ENCODE data around the gene ZNF439. TPM values are rescaled to one million over a fixed set of nuclear protein-coding genes. Genes with fewer than 3 reads are reported as not detected.
"Not testable (repeated sequence)": the region's sequence is repeated elsewhere in the genome, so short reads cannot be mapped to it uniquely, and the experiment has no call there.

ZNF439 gene
- total RNA-seq, 1 donor from 2014 or later: 9.1 TPM

DNA sequence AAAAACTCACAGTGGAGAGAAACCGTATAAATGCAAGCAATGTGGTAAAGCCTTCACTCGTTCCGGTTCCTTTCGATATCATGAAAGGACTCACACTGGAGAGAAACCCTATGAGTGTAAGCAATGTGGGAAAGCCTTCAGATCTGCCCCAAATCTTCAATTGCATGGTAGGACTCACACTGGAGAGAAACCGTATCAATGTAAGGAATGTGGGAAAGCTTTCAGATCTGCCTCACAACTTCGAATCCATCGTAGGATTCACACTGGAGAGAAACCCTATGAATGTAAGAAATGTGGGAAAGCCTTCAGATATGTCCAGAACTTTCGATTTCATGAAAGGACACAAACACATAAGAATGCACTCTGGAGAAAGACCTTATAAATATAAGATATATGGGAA is 19.7 kb downstream of the ZNF439 start:
- DNase-seq (ENCODE audit: low spot score): no peak

DNA sequence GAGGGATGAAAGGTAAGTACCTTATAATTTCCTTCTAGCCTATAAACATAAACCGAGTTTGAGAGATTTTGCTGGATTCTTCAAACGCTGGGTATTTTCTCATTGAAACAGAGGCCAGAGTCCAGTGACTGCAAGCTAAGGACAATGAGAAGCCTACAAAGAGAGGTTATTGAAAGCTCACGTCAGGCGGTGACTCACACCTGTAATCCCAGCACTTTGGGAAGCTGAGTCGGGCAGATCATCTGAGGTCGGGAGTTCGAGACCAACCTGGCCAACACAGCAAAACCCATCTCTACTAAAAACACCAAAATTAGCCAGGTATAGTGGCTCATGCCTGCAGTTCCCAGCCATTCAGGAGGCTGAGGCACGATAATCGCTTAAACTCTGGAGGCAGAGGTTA is 24.1 kb downstream of the ZNF439 start:
- DNase-seq (ENCODE audit: low spot score): no peak

DNA sequence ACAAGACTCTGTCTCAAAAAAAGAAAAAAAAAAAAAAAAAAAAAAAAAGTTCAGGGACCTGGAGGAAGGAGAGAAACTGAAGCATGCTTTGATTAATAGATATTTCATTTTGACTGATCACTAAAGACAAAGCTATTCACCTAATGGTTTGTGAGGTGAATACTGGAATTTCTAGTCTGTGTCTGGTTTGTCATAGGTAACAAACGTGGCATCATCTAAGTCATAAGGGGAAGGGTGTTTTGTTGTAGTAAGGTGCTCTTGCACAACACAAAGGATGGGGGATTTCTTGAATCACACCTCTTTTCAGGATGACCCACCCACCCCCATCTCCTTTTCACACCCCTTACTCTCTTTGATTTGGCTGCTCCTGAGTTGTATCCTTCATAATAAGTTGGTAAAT is 25.2 kb downstream of the ZNF439 start:
- DNase-seq (ENCODE audit: low spot score): no peak

DNA sequence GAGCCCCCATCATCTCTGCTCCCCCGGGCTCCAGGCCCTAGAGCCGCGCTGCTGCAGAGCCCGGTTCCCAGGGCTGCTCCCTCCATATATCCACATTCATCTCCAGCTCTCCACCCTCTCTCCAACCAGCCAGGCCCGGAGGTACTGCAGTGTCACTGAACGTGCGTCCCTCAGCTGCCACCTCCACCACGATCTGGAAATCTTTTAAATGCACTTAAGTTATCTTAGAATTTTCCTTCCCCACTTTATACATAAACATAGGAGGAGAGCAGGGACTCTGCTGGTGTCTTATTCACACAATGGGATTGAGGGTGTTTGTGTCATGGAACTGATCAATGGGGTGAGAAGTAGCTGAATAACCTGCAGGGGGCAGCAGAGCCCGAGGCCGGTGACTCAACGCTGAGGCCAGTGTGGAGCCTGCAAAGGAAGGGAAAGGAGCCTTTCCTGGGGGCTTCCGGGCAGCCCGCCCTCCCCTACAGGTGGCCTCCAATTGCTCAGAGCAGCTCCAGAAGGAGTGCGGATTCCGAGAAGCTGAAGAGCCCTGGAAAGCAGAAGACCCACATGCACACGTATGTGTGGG is 31.3 kb downstream of the ZNF439 start:
- not testable (repeated sequence) for DNase-seq (ENCODE audit: low spot score)

DNA sequence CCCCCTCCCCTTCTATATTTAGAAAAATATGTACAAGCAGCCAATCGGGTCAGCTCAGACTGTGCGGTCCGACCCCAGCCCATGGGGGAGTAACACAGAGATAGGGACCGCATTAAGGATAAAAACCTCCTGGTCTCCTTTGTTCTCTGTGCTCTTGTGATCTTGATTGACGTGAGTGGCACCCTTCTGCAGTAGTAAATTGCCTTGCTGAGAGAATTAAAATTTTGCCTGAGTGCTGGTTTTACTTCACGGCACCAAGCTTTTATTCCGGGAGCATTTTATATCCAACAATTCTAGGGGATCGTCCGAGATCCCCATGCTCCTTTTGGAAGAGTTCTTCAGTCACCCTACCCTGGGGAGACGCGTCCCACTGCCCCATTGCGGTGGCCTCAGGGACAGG is 32.1 kb downstream of the ZNF439 start:
- no peak for DNase-seq (ENCODE audit: low spot score)

GRCh38 chr19:11881151-11881800 is 32.8 kb downstream of the ZNF439 start:
- DNase-seq (ENCODE audit: low spot score): peak; percentile 46

- DNase-seq (ENCODE audit: low spot score): no peak
These were observed 34.1 kb downstream of the ZNF439 start for GRCh38 chr19:11882606-11883005.

DNA sequence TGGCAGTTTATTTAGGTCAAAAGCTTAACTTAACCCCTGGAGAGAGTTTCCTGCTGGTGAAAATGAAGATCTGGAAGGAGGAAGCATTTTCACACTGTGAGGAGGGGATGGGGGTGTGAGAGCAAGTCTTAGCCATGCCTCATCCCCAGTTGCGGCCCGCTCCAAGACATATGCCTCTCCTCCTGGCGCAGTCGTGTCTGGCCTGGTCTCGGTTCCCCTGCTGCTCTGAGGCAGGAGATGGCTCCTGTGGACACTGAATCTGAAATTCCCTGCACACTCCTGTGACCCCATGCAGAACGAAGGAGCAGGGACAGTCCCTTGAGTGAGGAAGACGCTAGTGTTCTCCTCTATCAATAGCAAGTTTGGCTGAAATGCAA is 38.7 kb downstream of the ZNF439 start:
- no peak for DNase-seq (ENCODE audit: low spot score)

DNA sequence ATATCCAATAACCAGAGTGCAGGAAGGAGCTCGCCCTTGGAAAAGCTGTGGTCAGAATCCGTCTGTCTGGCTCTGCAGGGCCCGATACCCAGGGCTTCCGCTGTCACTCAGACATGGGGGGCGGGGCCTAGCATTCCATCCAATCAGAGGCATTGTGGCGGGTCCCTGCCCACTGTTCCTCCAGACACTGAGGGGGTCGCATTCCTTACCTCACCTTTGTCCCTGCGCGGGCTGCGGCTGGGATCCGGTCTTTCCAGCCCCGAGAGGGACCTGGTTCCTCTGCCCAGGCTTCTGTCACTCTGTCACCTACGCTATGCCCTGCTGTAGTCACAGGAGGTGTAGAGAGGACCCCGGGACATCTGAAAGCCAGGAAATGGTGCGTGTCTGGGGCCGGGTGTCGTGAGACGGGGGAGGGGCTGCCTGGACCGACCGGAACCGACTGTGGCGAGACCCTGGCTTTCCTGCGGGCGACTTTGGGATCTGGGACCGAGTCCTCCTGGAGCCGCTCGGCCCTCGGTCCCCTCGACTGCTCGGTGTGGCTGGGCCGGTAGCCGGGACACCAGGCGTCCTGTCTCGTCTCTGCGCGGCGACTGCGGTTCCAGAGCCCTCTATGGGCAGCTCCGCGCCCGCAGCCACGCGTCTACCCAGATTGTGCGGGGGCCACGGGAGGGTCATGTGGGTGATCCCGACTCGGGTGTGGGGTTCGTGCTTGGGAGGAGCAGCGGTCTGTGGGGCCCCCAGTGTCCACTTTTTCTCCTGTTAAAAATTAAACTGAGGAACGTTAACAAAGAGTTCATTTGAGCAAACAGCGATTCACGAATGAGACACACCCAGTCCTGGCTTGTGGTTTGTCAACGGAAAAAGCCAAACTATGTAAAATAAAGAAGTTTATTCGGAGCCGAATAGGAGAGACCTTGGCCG is 39.3 kb downstream of the ZNF439 start, which contains the start of gene ZNF69:
TSS of gene ZNF69 (plus strand) at position 172 of the 921 bp plus-strand sequence. CDS start at position 314, 142 bp downstream.
- peak; percentile 94 for DNase-seq (ENCODE audit: low spot score)

DNA sequence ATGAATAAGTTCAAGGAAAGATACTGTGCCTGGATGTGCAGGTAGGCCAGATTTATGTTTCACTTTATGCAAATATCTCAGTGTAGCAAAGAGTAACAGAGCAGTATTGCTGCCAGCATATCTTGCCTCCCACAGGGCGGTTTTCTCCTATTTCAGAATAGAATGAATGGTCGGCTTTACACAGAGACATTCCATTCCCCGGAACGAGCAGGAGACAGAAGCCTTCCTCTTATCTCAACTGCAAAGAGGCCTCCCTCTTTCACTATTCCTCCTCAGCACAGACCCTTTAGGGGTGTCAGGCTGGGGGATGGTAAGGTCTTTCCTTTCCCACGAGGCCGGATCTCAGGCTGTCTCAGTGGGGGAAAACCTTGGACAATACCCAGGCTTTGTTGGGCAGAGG is 41.4 kb downstream of the ZNF439 start:
- not testable (repeated sequence) for DNase-seq (ENCODE audit: low spot score)

- no peak for DNase-seq (ENCODE audit: low spot score)
These were observed 42.1 kb downstream of the ZNF439 start for GRCh38 chr19:11890634-11891033.

- no peak for DNase-seq (ENCODE audit: low spot score)
These were observed 46.3 kb downstream of the ZNF439 start for GRCh38 chr19:11894851-11895250.

- DNase-seq (ENCODE audit: low spot score): no peak
These were observed 53.7 kb downstream of the ZNF439 start for GRCh38 chr19:11902228-11902627.

DNA sequence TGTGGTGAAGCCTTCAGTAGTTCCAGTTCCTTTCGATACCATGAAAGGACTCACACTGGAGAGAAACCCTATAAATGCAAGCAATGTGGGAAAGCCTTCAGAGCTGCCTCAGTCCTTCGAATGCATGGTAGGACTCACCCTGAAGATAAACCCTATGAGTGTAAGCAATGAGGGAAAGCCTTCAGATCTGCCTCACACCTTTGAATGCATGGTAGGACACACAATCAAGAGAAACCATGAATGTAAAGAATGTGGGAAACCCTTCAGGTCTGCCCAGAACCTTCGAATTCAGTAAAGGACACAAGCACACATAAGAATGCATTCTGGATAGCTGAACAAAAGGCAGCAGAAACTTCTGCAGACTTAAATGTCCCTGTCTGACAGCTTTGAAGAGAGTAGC is 57.4 kb downstream of the ZNF439 start:
- DNase-seq (ENCODE audit: low spot score): no peak

DNA sequence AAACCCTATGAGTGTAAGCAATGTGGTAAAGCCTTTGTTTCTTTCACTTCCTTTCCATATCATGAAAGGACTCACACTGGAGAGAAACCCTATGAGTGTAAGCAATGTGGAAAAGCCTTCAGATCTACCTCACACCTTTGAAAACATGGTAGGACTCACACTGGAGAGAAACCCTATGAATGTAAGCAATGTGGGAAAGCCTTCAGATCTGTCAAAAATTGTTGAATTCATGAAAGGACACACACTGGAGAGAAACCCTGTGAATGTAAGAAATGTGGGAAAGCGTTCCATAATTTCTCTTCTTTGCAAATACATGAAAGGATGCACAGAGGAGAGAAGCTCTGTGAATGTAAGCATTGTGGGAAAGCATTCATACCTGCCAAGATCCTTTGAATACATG is 63.4 kb downstream of the ZNF439 start:
- not testable (repeated sequence) for DNase-seq (ENCODE audit: low spot score)

DNA sequence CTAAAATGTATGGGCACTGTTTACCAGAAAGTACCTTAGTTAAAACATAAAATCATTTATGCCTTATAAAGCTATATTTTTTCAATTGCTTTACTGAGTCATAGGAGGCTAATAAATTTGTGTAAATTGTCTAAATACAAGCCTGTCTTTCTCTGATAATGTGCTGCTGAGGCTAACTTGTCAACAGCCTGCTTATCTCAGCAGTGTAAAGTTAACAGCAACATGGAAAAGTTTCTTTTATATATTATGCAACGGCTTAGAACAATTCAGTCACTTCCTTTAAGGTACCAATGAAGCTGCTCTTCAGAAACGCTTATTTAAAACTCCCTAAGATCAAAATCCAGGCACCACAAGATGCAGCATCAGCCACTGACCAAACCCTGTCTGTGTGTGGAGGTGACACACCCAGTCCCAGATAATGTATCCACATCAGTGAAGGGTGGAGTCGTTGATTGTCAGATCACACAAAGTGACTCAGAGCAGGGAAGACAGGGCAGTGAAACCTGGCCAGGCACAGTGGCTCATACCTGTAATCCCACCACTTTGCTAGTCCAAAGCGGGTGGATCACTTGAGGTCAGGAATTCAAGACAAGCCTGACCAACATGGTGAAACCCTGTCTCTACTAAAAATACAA is 66.0 kb downstream of the ZNF439 start:
- not testable (repeated sequence) for DNase-seq (ENCODE audit: low spot score)

Other genes with a start within 250 kb of the ZNF439 start
- gene ZNF823, start 109.8 kb upstream of the ZNF439 start, total RNA-seq (ENCODE audit: insufficient read depth, low replicate concordance): 22.1 TPM
- 16.9 TPM for gene ZNF441, start 81.7 kb upstream of the ZNF439 start, total RNA-seq (ENCODE audit: insufficient read depth, low replicate concordance)
- 3.1 TPM for gene ZNF491, start 50.2 kb upstream of the ZNF439 start, total RNA-seq (ENCODE audit: insufficient read depth, low replicate concordance)
- gene ZNF440, start 34.5 kb upstream of the ZNF439 start, total RNA-seq (ENCODE audit: insufficient read depth, low replicate concordance): 32.7 TPM
- gene ZNF69, start 39.1 kb downstream of the ZNF439 start, total RNA-seq (ENCODE audit: insufficient read depth, low replicate concordance): 27.9 TPM
- 16.1 TPM for gene ZNF700, start 76.4 kb downstream of the ZNF439 start, total RNA-seq (ENCODE audit: insufficient read depth, low replicate concordance)
- 11.6 TPM for gene ZNF763, start 116.3 kb downstream of the ZNF439 start, total RNA-seq (ENCODE audit: insufficient read depth, low replicate concordance)
- gene ZNF433, start 187.0 kb downstream of the ZNF439 start, total RNA-seq (ENCODE audit: insufficient read depth, low replicate concordance): 8.4 TPM
- gene ZNF878, start 204.2 kb downstream of the ZNF439 start, total RNA-seq (ENCODE audit: insufficient read depth, low replicate concordance): 1.9 TPM
- gene ZNF844, start 216.0 kb downstream of the ZNF439 start, total RNA-seq (ENCODE audit: insufficient read depth, low replicate concordance): 14.4 TPM

Data from umbilical cord (tissue), 2 donors.